ENCODE data around the gene PRKG1.

The PRKG1 gene

DNA sequence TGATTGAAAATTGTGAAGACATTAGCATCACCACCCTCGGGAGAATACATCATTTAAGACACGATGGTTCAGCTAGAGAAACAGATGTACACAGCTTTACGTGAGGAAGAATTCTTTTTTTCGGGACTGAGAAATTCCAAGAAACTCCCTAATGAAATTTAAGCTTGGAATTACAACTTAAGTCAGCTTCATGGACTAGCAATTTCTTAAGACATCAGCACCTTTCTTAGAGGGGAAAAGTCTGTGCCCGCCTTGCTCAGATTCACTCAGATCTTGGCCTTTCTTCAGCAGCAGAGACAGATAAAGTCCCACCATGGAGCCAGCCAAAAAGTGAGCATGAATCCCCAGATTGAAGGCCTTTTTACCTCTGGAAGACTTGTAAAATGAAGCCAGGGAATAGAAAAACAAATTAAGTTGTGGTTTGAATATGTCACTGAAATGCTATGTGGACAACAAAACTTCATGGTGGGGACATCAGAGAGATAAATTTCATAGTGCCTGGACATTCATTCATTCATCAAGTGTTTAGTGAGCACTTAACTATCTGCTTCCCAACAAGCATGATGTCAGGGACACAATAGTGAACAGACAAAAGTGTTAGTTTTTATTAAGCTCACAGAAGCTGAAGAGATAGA lies 32.1 kb downstream of the PRKG1 start:
- no peak overlapping the region for H3K4me3 ChIP-seq (ENCODE audit: low read depth in 1 of 5, low read length in 5 of 5)
- H3K4me1 ChIP-seq (ENCODE audit: control insufficient read depth in 5 of 5, insufficient read depth in 5 of 5, low read length in 5 of 5), result no peaks in the 10 kb centered on the region
- H3K27ac ChIP-seq (ENCODE audit: low read depth, low read length), result no peak overlapping the region
- H3K36me3 ChIP-seq (ENCODE audit: control insufficient read depth in 5 of 5, insufficient read depth in 5 of 5, low read length in 5 of 5), result no peaks in the 10 kb centered on the region
- no peaks in the 10 kb centered on the region for H3K9me3 ChIP-seq (ENCODE audit: control insufficient read depth in 5 of 5, low read length in 5 of 5)
- no peak overlapping the region for H3K9ac ChIP-seq (ENCODE audit: low read length in 5 of 5)
- H3K27me3 ChIP-seq (ENCODE audit: control insufficient read depth in 5 of 5, insufficient read depth in 4 of 5, low read length in 5 of 5), result no peaks in the 10 kb centered on the region

- H3K4me3 ChIP-seq (ENCODE audit: low read depth in 1 of 5, low read length in 5 of 5), result no peak overlapping the region
- H3K27me3 ChIP-seq (ENCODE audit: control insufficient read depth in 5 of 5, insufficient read depth in 4 of 5, low read length in 5 of 5), result no peaks in the 10 kb centered on the region
- H3K27ac ChIP-seq (ENCODE audit: low read depth, low read length), result no peak overlapping the region
- H3K9me3 ChIP-seq (ENCODE audit: control insufficient read depth in 5 of 5, low read length in 5 of 5), result no peaks in the 10 kb centered on the region
- no peaks in the 10 kb centered on the region for H3K36me3 ChIP-seq (ENCODE audit: control insufficient read depth in 5 of 5, insufficient read depth in 5 of 5, low read length in 5 of 5)
- H3K9ac ChIP-seq (ENCODE audit: low read length in 5 of 5), result no peak overlapping the region
- H3K4me1 ChIP-seq (ENCODE audit: control insufficient read depth in 5 of 5, insufficient read depth in 5 of 5, low read length in 5 of 5), result no peaks in the 10 kb centered on the region
Measured at GRCh38 chr10:51108406-51108805, 34.1 kb downstream of the PRKG1 start.

GRCh38 chr10:51109801-51110533 lies 35.7 kb downstream of the PRKG1 start:
- Histone ChIP-seq H3K4me1 (ENCODE audit: control insufficient read depth in 5 of 5, insufficient read depth in 5 of 5, low read length in 5 of 5) (no peaks in the 10 kb centered on the region), H3K9me3 (ENCODE audit: control insufficient read depth in 5 of 5, low read length in 5 of 5) (no peaks in the 10 kb centered on the region), H3K27ac (ENCODE audit: low read depth, low read length) (no peak overlapping the region), H3K4me3 (ENCODE audit: low read depth in 1 of 5, low read length in 5 of 5) (no peak overlapping the region), H3K27me3 (ENCODE audit: control insufficient read depth in 5 of 5, insufficient read depth in 4 of 5, low read length in 5 of 5) (no peaks in the 10 kb centered on the region), H3K36me3 (ENCODE audit: control insufficient read depth in 5 of 5, insufficient read depth in 5 of 5, low read length in 5 of 5) (no peaks in the 10 kb centered on the region), H3K9ac (ENCODE audit: low read length in 5 of 5) (no peak overlapping the region)

DNA sequence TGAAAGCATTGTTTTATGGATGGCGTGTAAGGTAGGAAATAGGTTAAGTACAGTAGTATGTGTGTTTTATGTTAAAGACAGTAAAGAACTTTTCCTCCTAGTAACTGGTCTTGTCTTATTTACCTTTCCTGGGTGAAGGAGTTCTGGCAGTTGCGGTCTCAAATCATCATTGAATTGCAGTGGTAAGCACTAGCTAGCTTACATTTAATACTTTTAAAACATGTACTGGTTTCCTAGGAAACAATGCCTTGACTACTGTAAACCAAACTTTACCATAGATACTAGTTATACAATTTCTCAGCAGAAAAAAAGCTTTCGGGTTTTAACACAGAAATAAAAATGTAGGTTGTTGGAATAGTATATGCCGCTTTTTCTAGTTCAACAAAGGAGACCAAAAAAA lies 37.7 kb downstream of the PRKG1 start:
- Histone ChIP-seq H3K4me3 (ENCODE audit: low read depth in 1 of 5, low read length in 5 of 5) (no peak overlapping the region), H3K36me3 (ENCODE audit: control insufficient read depth in 5 of 5, insufficient read depth in 5 of 5, low read length in 5 of 5) (no peaks in the 10 kb centered on the region), H3K4me1 (ENCODE audit: control insufficient read depth in 5 of 5, insufficient read depth in 5 of 5, low read length in 5 of 5) (no peaks in the 10 kb centered on the region), H3K9ac (ENCODE audit: low read length in 5 of 5) (no peak overlapping the region), H3K27me3 (ENCODE audit: control insufficient read depth in 5 of 5, insufficient read depth in 4 of 5, low read length in 5 of 5) (no peaks in the 10 kb centered on the region), H3K27ac (ENCODE audit: low read depth, low read length) (no peak overlapping the region), H3K9me3 (ENCODE audit: control insufficient read depth in 5 of 5, low read length in 5 of 5) (no peaks in the 10 kb centered on the region)

- no peaks in the 10 kb centered on the region for H3K4me1 ChIP-seq (ENCODE audit: control insufficient read depth in 5 of 5, insufficient read depth in 5 of 5, low read length in 5 of 5)
- no peak overlapping the region for H3K27ac ChIP-seq (ENCODE audit: low read depth, low read length)
Measured at GRCh38 chr10:51113007-51113406, 38.7 kb downstream of the PRKG1 start.

DNA sequence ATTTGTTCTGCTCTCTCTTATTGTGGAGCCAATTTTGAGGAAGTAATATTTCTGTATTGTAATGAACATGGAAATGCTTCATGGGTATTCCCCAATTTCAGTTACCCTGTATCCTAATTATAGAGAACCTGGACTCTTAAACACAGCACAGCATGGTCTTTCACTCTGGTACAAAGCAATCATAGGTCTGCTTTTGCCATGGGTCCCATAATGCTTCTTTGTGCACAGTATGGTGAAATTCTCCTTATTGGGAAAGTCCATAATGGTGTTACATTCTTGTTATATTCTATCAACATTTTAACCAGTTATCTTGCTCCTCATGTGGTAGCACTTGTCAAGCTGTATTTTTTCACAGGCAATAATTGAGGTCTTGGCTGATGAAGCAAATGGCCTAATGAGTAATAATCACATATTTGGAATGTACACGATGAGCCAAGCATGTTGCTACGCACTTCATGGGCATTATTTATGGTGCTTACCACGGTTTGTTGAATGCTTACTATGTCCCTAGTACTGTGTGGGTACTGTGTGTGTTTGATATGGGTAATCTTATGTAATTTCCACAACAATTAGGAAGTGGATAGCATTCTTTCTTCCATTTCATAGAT lies 42.9 kb downstream of the PRKG1 start:
- Histone ChIP-seq H3K36me3 (ENCODE audit: control insufficient read depth in 5 of 5, insufficient read depth in 5 of 5, low read length in 5 of 5) (no peaks in the 10 kb centered on the region), H3K4me3 (ENCODE audit: low read depth in 1 of 5, low read length in 5 of 5) (no peak overlapping the region), H3K27me3 (ENCODE audit: control insufficient read depth in 5 of 5, insufficient read depth in 4 of 5, low read length in 5 of 5) (no peaks in the 10 kb centered on the region), H3K4me1 (ENCODE audit: control insufficient read depth in 5 of 5, insufficient read depth in 5 of 5, low read length in 5 of 5) (no peaks in the 10 kb centered on the region), H3K27ac (ENCODE audit: low read depth, low read length) (no peak overlapping the region), H3K9me3 (ENCODE audit: control insufficient read depth in 5 of 5, low read length in 5 of 5) (no peaks in the 10 kb centered on the region), H3K9ac (ENCODE audit: low read length in 5 of 5) (no peak overlapping the region)

More at GRCh38 chr10:51113007-51113406, 38.7 kb downstream of the PRKG1 start:
- Histone ChIP-seq H3K4me3 (ENCODE audit: low read depth in 1 of 5, low read length in 5 of 5) (no peak overlapping the region), H3K27me3 (ENCODE audit: control insufficient read depth in 5 of 5, insufficient read depth in 4 of 5, low read length in 5 of 5) (no peaks in the 10 kb centered on the region), H3K9me3 (ENCODE audit: control insufficient read depth in 5 of 5, low read length in 5 of 5) (no peaks in the 10 kb centered on the region), H3K9ac (ENCODE audit: low read length in 5 of 5) (no peak overlapping the region), H3K36me3 (ENCODE audit: control insufficient read depth in 5 of 5, insufficient read depth in 5 of 5, low read length in 5 of 5) (no peaks in the 10 kb centered on the region)

DNA sequence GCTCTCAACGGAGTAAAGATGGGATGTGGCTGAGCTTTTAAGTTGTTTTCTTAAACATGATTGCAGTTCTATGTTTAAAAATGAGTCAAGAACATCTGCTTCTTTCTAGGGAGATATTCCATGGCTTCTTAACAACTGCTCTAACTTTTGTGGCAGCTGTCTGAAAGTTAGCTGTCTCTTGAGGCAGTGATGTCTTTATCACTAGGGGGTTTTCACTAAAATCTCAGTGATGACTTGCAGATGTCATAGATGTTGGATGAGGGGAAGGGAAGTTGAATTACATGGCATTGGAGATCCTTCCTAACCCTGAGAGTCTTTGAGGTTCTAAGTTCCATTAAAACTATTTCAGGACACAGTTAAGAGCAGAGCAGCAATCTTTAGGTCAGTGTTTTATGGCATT lies 43.5 kb downstream of the PRKG1 start:
- H3K9me3 ChIP-seq (ENCODE audit: control insufficient read depth in 5 of 5, low read length in 5 of 5), result no peaks in the 10 kb centered on the region
- no peaks in the 10 kb centered on the region for H3K36me3 ChIP-seq (ENCODE audit: control insufficient read depth in 5 of 5, insufficient read depth in 5 of 5, low read length in 5 of 5)
- no peak overlapping the region for H3K4me3 ChIP-seq (ENCODE audit: low read depth in 1 of 5, low read length in 5 of 5)
- H3K27me3 ChIP-seq (ENCODE audit: control insufficient read depth in 5 of 5, insufficient read depth in 4 of 5, low read length in 5 of 5), result no peaks in the 10 kb centered on the region
- no peak overlapping the region for H3K27ac ChIP-seq (ENCODE audit: low read depth, low read length)
- no peaks in the 10 kb centered on the region for H3K4me1 ChIP-seq (ENCODE audit: control insufficient read depth in 5 of 5, insufficient read depth in 5 of 5, low read length in 5 of 5)
- H3K9ac ChIP-seq (ENCODE audit: low read length in 5 of 5), result no peak overlapping the region

- Histone ChIP-seq H3K9me3 (ENCODE audit: control insufficient read depth in 5 of 5, low read length in 5 of 5) (no peaks in the 10 kb centered on the region), H3K4me1 (ENCODE audit: control insufficient read depth in 5 of 5, insufficient read depth in 5 of 5, low read length in 5 of 5) (no peaks in the 10 kb centered on the region), H3K27ac (ENCODE audit: low read depth, low read length) (no peak overlapping the region), H3K4me3 (ENCODE audit: low read depth in 1 of 5, low read length in 5 of 5) (no peak overlapping the region), H3K36me3 (ENCODE audit: control insufficient read depth in 5 of 5, insufficient read depth in 5 of 5, low read length in 5 of 5) (no peaks in the 10 kb centered on the region), H3K9ac (ENCODE audit: low read length in 5 of 5) (no peak overlapping the region), H3K27me3 (ENCODE audit: control insufficient read depth in 5 of 5, insufficient read depth in 4 of 5, low read length in 5 of 5) (no peaks in the 10 kb centered on the region)
Measured at GRCh38 chr10:51119441-51119840, 45.2 kb downstream of the PRKG1 start.

DNA sequence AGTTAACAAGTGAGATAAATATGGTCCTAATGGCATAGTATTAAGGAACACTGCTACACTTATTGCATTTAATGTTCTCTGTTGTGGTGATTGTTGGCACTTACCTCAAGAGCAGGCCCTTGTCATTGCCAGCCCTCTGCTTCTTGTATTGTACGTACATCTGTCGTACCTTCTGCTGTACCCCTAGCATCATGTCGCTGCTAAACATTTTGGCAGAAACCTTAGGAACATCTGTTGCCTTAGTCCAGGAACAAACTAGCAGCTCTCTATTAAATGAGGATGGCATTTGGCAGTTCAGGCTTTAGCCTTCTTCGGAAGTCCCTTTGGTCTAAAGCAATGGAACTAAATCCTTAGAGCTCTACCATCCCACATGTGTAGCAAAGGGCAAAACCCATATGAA lies 47.6 kb downstream of the PRKG1 start:
- no peaks in the 10 kb centered on the region for H3K27me3 ChIP-seq (ENCODE audit: control insufficient read depth in 5 of 5, insufficient read depth in 4 of 5, low read length in 5 of 5)
- H3K27ac ChIP-seq (ENCODE audit: low read depth, low read length), result no peak overlapping the region
- H3K9me3 ChIP-seq (ENCODE audit: control insufficient read depth in 5 of 5, low read length in 5 of 5), result peaks cover 0 to 4% (median 0%) of the 10 kb centered on the region in 5 donors
- no peaks in the 10 kb centered on the region for H3K4me1 ChIP-seq (ENCODE audit: control insufficient read depth in 5 of 5, insufficient read depth in 5 of 5, low read length in 5 of 5)
- no peaks in the 10 kb centered on the region for H3K36me3 ChIP-seq (ENCODE audit: control insufficient read depth in 5 of 5, insufficient read depth in 5 of 5, low read length in 5 of 5)
- no peak overlapping the region for H3K9ac ChIP-seq (ENCODE audit: low read length in 5 of 5)
- H3K4me3 ChIP-seq (ENCODE audit: low read depth in 1 of 5, low read length in 5 of 5), result no peak overlapping the region

DNA sequence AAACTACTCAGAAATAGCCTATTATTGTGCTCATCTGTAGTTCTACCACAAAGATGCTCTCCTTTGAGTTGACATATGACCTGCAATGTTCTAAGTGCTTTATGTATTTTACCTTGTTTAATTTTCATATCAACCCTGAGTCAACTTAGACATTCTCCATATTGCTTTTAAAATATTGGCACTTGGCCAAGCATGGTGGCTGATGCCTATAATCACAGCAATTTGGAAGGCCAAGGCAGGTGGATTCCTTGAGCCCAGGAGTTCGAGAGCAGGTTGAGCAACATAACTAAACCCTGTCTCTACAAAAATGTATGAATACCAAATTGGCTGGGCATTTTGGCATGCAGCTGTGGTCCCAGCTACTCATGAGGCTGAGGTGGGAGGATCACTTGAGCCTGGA lies 50.6 kb downstream of the PRKG1 start:
- Histone ChIP-seq H3K9me3 (ENCODE audit: control insufficient read depth in 5 of 5, low read length in 5 of 5) (peaks cover 0 to 4% (median 0%) of the 10 kb centered on the region in 5 donors), H3K36me3 (ENCODE audit: control insufficient read depth in 5 of 5, insufficient read depth in 5 of 5, low read length in 5 of 5) (no peaks in the 10 kb centered on the region), H3K27me3 (ENCODE audit: control insufficient read depth in 5 of 5, insufficient read depth in 4 of 5, low read length in 5 of 5) (no peaks in the 10 kb centered on the region), H3K9ac (ENCODE audit: low read length in 5 of 5) (no peak overlapping the region), H3K4me3 (ENCODE audit: low read depth in 1 of 5, low read length in 5 of 5) (no peak overlapping the region), H3K4me1 (ENCODE audit: control insufficient read depth in 5 of 5, insufficient read depth in 5 of 5, low read length in 5 of 5) (no peaks in the 10 kb centered on the region), H3K27ac (ENCODE audit: low read depth, low read length) (no peak overlapping the region)

Measured in subcutaneous abdominal adipose tissue (tissue), 5 donors.